ENCODE measurements around the gene NOL4L.

DNA sequence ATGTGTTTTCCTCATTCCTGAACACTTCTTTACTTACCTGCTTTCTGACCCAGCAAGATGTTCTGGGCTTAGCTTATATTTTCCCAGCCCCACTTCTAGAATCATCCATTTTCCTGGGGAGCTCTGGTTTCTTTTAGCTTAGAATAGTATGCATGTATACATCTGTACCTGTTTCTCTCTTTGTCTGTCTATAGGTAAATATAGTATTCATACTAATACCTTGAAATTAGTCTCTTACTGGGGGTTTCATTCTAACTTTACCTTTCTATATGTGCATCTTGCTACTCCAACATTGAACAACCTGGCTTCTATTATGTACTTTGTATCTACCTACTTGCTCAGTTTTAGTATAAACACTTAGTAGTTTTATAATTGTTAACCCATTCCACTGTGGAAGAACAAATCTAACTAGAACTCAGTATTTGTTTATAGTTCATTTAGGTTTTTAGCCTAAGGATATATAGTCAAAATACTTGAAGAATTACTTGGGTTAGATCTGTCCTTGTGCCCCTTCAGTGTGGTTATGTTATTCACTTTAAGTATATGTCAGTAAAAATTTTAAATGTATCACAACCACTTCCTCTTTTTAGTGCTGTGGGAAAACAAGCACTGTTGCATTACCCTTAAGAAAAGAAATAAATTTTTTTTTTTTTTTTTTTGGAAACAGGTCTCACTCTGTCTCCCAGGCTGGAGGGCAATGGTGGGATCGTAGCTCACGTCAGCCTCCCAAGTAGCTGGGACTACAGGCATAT lies 173.0 kb downstream of the NOL4L start:
- TF ChIP-seq, protein P1, sequence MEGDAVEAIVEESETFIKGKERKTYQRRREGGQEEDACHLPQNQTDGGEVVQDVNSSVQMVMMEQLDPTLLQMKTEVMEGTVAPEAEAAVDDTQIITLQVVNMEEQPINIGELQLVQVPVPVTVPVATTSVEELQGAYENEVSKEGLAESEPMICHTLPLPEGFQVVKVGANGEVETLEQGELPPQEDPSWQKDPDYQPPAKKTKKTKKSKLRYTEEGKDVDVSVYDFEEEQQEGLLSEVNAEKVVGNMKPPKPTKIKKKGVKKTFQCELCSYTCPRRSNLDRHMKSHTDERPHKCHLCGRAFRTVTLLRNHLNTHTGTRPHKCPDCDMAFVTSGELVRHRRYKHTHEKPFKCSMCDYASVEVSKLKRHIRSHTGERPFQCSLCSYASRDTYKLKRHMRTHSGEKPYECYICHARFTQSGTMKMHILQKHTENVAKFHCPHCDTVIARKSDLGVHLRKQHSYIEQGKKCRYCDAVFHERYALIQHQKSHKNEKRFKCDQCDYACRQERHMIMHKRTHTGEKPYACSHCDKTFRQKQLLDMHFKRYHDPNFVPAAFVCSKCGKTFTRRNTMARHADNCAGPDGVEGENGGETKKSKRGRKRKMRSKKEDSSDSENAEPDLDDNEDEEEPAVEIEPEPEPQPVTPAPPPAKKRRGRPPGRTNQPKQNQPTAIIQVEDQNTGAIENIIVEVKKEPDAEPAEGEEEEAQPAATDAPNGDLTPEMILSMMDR (conservative IDR thresholded peaks at IDR 0.05; ENCODE audit: low read depth in 2 of 2), result no peak
- no peak for TF ChIP-seq CREB1 (CRISPR knock-in tag; IDR thresholded peaks at IDR 0.05; ENCODE audit: low read depth)

Measured in GM23338 (cell line).